ENCODE data around the gene DYNLT2B.
A peak's percentile ranks its signal among the peaks of the same experiment; 100 is the strongest.
"Not testable (repeated sequence)": the region's sequence is repeated elsewhere in the genome, so short reads cannot be mapped to it uniquely, and the experiment has no call there.

Gene DYNLT2B

DNA sequence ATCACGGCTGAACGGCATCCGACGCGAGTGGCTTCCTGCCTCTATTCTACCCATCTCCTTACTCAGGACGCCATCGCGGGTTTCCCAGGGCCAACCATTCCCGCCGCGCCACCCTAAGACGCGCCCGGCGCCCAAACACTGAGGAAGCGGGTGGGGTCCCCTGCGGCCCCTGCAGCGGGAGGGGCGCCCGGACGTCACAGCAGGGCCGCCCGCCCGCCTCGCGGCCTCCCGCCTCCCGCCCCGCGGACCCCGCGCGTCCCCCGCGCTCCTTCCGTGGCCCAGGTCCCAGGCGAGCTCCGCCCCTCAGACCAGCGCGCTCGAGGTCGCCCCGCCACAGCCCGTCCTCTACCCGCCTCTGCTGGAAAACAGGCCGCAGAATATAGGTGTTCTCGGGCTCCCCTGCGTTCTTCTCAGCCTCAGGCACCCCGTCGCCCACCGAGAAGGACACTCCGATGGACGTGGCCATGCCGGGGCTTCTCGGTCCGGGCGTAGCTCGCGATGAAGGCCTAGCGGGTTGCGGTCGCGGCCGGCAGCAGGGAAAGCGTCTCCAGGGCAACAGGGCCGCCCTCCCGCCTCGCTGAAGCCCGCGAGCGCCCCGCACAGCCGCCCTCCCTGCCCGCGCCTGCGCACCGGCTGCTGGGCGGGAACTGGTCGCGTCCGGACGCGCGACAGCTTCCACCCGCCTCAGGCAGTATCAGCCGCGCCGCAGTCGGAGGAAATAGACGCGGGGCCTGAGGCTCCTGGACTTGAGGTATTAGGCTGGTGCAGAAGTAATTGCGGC lies at the start of gene DYNLT2B:
DYNLT2B (minus strand) TSS at position 554 of the 781 bp plus-strand sequence; CDS start at position 466, 88 bp downstream.
- DNase-seq, result peak; percentile 26

DNA sequence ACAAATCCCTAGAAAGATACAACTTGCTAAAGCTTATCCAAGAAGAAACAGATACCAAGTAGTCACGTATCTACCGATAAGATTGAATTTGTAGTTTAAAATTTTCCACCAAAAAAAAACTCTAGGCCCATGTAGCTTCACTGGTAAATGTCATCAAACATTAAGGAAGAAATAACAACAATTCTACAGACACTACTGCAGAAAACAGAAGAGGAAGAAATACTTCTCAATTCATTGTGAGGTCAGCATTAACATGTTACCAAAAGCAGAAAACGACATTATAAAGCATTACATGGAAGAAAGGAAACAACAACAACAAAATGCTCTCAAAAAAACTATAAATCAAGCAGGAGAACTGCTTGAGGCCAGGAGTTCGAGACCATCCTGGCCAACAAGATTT lies 47.7 kb upstream of the DYNLT2B start:
- no peak for DNase-seq

DNA sequence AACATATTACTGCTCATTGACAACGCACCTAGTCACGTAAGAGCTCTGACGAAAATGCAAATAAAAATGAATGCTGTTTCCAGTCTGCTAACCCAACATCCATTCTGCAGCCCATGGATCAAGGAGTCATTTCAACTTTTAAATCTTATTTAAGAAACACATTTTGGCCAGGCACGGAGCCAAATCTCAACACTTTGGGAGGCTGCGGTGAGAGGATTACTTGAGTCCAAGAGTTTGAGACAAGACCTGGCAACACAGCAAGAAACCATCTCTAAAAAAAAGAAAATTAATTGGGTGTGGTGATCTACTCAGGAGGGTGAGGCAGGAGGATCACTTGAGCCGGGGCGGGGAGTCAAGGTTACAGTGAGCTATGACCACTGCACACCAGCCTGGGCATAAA lies 42.5 kb upstream of the DYNLT2B start:
- no peak for DNase-seq

DNA sequence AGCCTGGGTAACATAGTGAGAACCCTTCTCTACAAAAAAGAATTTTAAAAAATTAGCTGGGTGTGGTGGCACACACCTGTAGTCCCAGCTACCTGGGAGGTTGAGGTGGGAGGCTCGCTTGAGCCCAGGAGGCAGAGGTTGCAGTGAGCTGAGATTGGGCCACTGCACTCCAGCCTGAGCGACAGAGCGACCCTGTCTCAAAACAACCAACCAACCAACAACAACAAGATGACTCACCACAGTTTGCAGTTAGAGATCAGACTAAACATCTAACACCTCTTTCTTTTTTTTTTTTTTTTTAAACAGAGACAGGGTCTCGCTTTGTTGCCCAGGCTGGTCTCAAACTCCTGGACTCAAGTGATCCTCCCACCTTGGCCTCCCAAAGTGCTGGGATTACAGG lies 40.5 kb upstream of the DYNLT2B start:
- not testable (repeated sequence) for DNase-seq

DNA sequence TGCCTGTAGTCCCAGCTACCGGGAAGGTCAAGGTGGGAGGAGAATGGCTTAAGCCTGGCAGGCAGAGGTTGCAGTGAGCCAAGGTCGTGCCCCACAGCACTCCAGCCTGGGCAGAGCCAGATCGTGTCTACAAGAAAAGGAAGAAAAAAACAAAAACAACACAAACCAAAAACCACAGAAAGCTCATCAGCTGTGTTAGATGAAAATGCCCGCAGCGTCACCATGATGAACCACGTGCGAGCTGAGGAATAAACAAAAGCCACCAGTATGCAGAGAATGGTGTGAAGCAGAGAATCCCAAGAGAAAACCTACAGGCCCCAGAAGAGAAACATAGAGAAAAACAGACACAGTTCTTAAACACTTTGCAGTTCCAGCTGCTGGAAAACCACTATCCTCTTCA lies 39.9 kb upstream of the DYNLT2B start:
- no peak for DNase-seq

DNA sequence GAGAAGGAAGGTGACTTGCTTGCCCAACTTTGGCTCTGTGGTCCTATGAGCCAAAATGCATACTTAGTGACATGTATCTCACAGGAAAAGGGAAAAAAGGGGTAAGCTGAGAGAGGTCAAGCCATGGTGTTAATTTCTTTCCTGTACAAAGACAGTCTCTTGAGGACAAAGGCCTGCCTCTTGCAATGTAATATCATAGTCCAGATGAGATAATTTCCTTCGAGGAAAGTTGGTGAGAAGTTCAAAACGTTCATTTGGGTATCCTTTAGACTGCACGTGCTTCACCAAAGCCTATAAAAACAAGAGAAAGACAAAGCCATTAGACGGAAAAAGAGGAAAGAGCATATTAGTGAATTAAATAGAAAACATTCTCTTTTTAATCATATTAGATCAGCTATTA lies 38.5 kb upstream of the DYNLT2B start:
- DNase-seq, result no peak

DNA sequence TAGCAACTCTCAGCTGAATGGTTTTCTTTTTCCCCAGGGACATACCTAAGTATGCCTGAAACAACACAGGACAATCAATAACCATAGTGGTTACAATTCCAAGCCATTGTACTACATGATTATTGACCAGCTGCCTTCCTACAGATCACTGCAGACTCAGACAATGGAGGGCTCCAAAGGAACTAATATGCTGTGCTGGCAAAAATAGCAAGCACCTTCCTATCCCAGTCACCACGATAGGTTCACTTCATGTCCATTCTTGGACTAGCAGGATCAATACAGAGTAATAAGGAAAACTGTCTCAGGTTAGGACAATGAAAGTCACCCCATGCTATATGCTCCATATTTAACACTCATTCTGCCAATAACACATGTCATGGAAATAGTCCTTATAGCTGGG lies 37.6 kb upstream of the DYNLT2B start:
- no peak for DNase-seq

DNA sequence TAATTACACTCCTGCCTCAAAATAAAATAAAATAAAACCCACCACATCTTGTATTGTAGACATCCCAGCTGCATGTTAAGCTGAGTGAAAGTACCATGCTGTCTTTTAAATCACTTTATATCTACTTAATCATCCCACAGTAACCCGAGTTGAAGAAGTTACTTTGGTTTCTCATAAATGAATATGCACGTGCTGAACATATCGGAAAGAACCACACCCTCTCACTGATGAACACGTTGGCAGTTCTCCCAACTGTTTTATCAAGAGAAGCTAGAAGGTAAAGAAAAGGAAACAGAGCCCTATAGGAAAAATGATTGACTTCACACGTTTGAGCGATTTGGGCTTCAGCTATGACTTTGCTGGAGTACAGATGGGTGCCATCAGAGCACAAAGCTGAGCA lies 36.1 kb upstream of the DYNLT2B start:
- DNase-seq, result no peak

DNA sequence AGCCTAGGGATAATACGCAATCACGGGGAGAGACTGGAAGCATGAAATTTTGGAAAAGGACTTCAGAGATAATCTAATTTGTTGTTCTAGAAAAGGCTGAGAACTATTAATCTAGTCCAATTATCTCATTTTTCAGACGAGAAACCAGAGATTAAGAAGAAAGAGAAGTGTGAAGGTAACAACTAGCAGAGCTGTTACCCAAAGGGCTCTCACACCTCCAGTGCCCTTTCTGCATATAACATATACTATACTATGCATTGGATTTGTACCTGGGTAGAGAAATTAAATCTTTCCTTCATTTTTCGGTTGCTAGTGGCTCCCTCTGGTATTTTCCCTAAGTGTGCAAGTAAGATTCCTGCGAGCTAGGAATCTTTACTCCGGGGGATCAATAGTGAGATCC lies 33.5 kb upstream of the DYNLT2B start:
- no peak for DNase-seq

DNA sequence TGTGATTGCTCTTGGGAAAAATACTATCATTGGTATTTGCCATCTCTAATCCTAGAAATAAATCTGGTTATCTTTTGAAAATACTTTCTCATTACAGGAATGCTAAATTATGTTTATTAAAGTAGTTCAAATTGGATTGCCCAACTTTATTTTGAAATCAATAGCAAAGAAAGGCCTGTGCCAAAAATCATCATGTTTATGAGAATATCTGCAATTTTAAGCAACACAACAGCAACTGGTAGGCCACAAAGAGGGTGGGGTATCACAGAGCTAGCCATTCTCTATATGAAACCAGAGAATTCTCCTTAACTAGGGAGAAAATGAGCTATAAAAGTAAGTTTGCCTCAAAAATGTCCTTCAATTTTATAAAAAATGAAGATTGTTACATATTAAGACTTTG lies 32.0 kb upstream of the DYNLT2B start:
- DNase-seq, result no peak

DNA sequence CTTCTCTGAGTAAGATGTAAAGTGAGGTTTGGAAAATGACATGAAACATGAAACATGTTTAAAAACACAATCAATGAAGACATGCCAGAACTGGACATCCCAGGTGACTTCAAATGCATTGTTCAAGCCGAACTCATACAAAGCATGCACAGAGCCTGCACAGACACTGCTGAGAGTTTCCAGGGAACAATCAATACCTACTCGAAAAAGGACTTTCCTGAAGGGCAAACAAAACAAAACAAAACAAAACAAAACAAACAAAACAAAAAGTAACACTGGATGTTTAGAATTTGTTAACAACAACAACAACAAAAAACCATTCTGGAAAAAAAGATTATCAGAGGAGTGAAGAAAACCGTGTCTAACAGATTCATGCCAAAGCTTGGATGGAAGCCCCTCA lies 30.7 kb upstream of the DYNLT2B start:
- no peak for DNase-seq

DNA sequence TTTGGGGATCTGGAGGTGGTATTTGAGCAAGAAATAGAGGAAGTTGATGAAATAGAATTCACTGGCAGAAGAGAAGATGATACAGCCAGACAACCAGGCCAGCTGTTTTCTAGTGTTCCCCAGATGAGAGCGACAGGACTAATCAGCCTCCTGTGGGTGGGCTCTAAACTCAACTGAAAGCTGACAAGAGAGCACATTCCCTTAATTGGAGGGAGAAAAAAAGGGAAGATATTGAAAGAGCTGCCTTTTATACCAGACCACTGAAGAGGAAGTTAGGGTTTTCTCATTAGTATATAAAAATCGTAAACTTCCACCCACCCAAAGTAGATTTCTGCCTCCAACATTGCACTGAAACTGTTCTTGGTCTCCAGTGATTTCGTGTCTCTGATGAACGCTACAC lies 26.6 kb upstream of the DYNLT2B start:
- DNase-seq, result no peak

DNA sequence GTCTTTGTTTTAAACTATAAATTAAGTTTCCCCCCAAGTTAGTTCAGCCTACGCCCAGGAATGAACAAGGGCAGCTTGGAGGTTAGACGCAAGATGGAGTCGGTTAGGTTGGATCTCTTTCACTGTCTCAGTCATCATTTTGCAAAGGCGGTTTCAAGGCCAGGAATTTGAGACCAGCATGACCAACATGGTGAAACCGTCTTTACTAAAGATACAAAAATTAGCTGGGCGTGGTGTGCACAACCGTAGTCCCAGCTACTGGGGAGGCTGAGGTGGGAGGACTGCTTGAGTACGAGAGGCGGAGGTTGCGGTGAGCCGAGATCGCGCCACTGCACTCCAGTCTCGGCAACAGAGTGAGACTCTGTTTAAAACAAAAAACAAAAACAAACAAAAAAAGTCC lies 25.9 kb upstream of the DYNLT2B start:
- DNase-seq, result not testable (repeated sequence)

DNA sequence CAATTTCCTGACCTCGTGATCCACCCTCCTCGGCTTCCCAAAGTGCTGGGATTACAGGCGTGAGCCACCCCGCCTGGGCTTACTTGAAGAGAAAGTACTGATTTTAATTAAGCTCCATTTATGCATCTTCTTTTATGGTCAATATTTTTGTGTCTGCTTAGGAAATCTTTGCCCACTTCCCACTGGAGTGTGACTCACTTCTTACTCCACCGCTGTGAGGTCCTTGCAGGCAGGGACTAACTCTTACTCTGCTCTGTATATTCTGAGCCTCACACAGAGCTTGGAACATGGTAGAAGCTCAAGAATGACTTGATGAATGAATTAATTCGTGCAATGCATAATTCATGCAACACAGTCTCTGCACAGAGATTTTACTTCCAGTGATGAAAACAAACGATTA lies 23.1 kb upstream of the DYNLT2B start:
- DNase-seq, result no peak

DNA sequence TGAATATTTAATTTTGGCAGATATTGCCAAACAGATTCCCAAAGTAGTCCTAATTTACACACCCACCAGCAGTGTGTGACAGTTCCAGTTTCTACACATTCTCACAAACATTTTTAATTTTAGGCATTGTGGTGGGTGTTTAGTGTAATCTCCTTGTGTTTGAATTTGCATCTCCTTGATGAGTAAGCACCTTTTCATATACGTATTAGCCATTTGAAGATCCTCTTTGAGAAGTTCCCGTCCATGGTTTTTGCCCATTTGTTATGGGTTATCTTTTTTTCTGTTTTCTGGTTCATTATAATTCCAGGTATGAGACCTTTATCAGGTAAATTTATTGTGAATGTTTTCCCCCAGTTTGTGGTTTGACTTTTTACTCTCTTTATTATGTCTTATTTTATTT lies 22.4 kb upstream of the DYNLT2B start:
- DNase-seq, result no peak

DNA sequence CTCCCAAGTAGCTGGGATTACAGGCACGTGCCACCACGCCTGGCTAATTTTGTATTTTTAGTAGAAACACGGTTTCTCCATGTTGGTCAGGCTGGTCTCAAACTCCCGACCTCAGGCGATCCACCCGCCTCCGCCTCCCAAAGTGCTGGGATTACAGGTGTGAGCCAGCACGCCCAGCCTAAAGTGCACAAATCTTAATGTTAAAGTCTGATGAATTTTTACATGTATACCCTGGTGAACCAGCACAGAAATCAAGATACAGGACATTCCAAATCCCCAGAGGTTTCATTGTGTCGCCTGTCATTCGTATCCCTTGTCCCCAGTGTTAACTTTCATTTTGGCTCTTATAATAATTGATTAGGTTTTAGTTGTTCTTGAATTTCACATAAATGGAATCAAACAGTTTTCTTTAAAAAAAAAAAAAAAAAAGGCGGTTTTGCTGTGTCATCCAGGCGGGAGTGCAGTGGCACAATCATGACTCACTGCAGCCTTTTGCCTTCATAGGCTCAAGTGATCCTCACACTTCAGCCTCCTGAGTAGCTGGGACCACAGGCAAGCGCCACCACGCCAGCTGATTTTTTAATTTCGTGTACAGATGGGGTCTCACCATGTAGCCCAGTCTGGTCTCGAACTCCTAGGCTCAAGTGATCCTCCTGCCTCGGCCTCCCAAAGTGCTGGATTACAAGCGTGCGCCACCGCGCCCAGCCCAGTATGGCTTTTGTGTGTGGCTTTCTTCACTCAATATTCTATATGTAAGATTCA lies 21.6 kb upstream of the DYNLT2B start:
- no peak for DNase-seq

DNA sequence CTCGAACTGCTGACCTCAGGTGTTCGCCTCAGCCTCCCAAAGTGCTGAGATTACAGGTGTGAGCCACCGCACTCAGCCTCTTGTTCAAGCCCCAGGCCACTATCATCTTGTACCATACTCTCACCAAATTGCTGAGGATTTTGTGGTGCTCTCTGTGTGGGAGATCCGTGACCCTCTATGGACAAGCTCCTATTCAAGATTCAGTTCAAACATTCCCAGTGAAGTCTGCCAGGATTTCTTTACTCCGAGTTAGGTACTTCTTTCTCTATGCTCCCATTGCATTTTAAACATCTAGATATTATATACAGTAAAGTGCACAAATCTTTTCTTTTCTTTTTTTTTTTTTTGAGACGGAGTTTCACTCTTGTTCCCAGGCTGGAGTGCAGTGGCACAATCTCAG lies 21.0 kb upstream of the DYNLT2B start:
- DNase-seq, result no peak

DNA sequence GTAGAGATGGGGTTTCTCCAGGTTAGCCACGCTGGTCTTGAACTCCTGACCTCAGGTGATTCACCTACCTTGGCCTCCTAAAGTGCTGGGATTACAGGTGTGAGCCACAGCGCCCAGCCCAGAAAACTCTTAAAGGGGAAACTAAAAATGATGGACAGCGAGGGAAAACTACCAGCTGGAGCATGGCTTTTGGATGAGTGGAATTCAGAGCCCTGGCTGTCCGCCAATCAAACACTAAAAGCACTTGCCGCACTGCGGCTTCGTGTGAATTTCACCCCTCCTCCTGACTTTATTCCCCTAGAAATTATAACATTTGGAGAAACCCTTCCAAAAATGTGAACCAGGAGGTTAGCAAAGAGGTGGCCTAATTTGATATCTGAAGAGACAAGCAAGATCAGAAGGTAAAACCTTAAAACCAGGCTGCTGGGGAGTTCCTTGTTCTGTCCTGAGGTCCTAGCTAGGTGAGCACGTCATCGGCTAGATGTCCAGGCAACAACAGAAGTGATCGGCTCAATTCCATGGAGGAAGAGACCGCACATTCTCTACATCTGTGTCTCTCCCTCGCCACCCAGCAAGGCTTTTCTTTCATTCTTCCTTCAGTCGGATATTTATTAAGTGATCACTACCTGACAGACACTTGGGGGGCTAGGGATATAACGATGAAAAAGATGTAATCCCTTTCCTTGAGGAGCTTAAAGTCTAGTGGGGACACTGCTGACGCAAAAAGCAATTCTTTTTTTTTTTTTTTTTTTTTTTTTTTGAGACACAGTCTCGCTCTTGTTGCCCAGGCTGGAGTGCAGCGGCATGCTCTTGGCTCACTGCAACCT lies 18.5 kb upstream of the DYNLT2B start:
- DNase-seq, result no peak

DNA sequence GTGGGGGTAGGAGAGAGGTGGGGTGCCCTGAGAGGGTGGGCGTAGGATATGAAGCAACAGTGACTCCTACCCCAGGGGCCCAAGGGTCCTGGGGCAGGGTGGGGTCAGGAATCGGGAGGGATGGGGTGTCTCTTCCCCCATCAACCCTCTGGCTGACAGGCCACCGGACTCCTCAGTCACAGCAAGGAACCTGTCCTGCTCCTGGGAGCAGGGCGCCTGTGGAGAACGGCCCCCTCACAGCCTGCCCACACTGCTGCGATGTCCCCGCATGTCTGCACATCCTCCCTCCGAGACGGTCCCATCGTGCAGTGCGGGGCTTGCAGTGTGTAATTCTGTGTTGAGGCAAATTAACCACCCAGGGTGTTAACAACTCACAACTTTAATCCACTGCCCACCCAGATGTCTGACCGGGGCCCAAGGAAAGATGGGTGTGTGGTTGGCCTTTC lies 17.5 kb upstream of the DYNLT2B start:
- no peak for DNase-seq

DNA sequence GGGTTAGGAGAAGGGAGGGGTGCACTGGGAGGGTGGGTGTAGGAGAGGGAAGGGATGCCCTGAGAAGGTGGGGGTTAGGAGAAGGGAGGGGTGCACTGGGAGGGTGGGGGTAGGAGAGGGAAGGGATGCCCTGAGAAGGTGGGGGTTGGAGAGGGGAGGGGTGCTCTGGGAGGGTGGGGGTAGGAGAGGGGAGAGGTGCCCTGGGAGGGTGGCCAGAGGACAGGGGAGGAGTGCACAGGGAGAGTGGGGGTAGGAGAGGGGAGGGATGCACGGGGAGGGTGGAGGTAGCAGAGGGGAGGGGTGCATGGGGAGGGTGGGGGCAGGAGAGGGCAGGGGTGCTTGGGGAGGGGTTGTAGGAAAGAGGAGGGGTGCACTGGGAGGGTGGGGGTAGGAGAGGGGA lies 16.9 kb upstream of the DYNLT2B start:
- DNase-seq, result no peak

DNA sequence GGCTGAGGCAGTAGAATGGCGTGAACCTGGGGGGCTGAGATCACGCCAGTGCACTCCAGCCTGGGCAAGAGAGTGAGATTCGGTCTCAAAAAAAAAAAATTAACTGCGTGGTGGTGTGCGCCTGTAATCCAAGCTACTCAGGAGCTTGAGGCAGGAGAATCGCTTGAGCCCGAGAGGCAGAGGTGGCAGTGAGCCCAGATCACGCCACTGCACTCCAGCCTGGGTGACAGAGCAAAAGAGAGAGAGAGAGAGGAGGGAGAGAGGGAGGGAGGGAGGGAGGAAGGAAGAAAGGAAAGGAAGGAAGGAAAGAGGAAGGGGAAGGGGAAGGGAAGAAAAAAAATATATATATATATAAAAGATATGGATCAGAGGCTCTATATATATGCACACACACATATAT lies 14.1 kb upstream of the DYNLT2B start:
- no peak for DNase-seq

DNA sequence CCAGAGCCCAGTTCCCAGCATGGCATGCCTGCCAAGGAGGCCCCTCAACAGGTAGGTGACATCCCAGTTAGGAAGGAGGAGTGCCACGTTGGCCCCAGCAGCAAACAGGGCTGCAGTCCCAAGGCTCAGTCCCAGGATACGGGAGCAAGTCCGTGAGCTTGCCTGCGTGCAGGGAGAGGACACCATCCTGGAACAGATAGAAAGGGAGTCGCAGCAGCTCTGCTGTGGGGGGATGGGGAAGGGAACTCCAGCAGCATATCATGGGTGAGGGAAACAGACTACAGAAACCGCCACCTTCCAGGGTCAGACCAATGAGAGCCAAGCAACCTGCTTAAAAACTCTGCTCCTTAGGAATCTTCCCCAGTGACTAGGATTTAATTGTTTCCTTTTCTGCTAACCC lies 9.4 kb upstream of the DYNLT2B start:
- DNase-seq, result no peak

DNA sequence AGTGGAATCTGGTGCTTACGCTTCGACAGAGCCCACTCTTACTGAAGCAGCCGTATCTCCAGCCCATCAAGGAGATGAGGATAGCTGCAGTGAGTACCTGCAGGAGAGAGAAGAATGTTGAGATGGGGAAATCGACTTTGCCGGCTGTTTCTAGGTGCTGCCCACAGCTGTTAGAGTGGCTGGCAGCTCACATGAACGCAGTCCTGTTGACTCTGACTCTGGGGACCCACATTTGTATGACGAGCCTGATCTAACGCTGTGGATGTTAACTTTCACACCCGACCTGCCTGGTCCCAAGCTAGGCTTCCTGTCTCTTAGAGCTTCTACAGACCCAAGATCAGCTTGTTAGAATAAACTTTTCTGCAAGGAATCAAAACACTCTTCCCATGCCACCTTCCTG lies 8.9 kb upstream of the DYNLT2B start:
- no peak for DNase-seq

DNA sequence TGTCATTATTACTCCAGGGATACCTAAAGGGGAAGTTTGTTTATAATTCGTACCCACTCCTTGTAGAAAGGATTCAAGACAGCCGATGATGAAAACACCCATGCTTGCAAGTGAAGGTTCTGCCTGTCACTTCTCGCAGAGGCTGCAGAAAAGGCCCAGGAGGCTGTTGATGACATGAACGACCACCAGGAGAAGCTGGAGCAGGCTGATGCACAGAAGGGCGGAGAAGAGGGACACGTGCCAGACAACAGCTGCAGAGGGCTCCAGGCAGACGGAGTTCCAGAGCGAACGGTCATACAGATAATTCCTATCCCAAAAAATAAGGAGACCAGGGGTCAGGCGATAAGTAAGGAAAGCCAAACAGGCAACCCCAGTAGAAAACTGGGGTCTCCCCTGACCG lies 5.7 kb upstream of the DYNLT2B start:
- DNase-seq, result no peak

All from cortex of kidney (tissue), 1 donor.